ENCODE measurements around the gene PI4KA. TPM values are rescaled to one million over a fixed set of nuclear protein-coding genes. Genes with fewer than 3 reads are reported as not detected.

The PI4KA gene
- total and polyA plus RNA-seq, 2 experiments from 2014 or later = 17.1 to 38.1 TPM

DNA sequence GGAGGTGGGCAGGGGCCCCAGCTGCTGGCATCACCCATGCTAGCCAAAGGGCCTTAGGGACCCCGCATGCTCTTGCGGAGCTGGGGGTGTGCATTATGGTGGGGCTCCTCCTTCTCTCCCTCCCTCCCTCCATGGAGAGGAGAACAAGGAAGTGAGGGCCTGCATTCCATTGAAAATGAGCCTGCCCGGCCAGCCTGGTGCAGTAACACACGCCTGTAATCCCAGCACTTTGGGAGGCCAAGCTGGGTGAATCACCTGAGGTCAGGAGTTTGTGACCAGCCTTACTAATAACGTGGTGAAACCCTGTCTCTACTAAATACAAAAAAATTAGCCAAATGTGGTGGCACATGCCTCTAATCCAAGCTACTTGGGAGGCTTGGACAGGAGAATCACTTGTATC, 22.6 kb upstream of the PI4KA start:
- Mint-ChIP-seq H3K27me3 (ENCODE audit: insufficient read depth, low read depth, poor library complexity) (peaks cover 5% of the 10 kb centered on the region), H3K27ac (no peak overlapping the region), H3K4me3 (no peak overlapping the region), H3K36me3 (ENCODE audit: low read depth) (peaks cover 6% of the 10 kb centered on the region; the same call in 1 of the 3 replicates), H3K9me3 (no peaks in the 10 kb centered on the region), H3K4me1 (no peaks in the 10 kb centered on the region)
- H3K9me2 ChIP-seq (ENCODE audit: insufficient read depth) = no peaks in the 10 kb centered on the region
- no peak overlapping the region for H2AFZ ChIP-seq
- DNase-seq (ENCODE audit: low spot score) (no peak), ATAC-seq (no peak)
- H3K4me2 ChIP-seq = no peak overlapping the region
- no peak overlapping the region for H3K27ac ChIP-seq (ENCODE audit: low read depth)
- H3K4me1 ChIP-seq (ENCODE audit: insufficient read depth) = no peaks in the 10 kb centered on the region
- no peaks in the 10 kb centered on the region for H4K20me1 ChIP-seq (replicated peaks; ENCODE audit: insufficient read depth)
- H3K36me3 ChIP-seq (ENCODE audit: insufficient read depth) = no peaks in the 10 kb centered on the region; the same call in 1 of the 2 replicates
- no peak overlapping the region for H3K4me3 ChIP-seq
- H3F3A ChIP-seq (replicated peaks; ENCODE audit: low read depth) = no peaks in the 10 kb centered on the region
- no peaks in the 10 kb centered on the region for H3K27me3 ChIP-seq (ENCODE audit: insufficient read depth)
- H3K79me2 ChIP-seq (replicated peaks; ENCODE audit: insufficient read depth) = no peaks in the 10 kb centered on the region
- TF ChIP-seq CTCF (conservative IDR thresholded peaks at IDR 0.05; ENCODE audit: low read depth in 2 of 2) = no peak
- TF ChIP-seq EZH2 (IDR thresholded peaks at IDR 0.05; ENCODE audit: low read depth, unreplicated experiment) = no peak
- TF ChIP-seq ZNF331 (CRISPR knock-in tag; IDR thresholded peaks at IDR 0.05; ENCODE audit: low read depth) = no peak
- TF ChIP-seq ZNF114 (CRISPR knock-in tag; IDR thresholded peaks at IDR 0.05) = no peak
- no peak for TF ChIP-seq ZNF462 (CRISPR knock-in tag; IDR thresholded peaks at IDR 0.05)
